GM12865 (cell line): Measurements from ENCODE around the gene BANP.

ENCODE experiments used
- DNase-seq: peaks from one replicate; pipeline ENCODE4 v3.0.0; 2010; ENCODE audit warnings: low read depth
- H3K4me3 ChIP-seq: 2 replicates; pipeline ENCODE4 v1.5.1; 2011; ENCODE audit warnings: mild to moderate bottlenecking, low read depth, low read length, control low read depth
- CTCF ChIP-seq: IDR thresholded peaks from 2 replicates; pipeline ENCODE4 v1.5.1; 2011; ENCODE audit warnings: low read length, control low read depth, low read depth, inconsistent platforms; ENCODE audit not compliant: insufficient read depth; ENCODE audit errors: missing control alignments

BANP gene

GRCh38 chr16:87948735-87949070 is 2.5 kb upstream of the BANP start:
- TF ChIP-seq CTCF: no peak
- no peak overlapping the region for H3K4me3 ChIP-seq
- DNase-seq: no peak

GRCh38 chr16:87949071-87949744 is 2.0 kb upstream of the BANP start:
- no peak for DNase-seq
- H3K4me3 ChIP-seq: no peak overlapping the region
- TF ChIP-seq CTCF: no peak

DNA sequence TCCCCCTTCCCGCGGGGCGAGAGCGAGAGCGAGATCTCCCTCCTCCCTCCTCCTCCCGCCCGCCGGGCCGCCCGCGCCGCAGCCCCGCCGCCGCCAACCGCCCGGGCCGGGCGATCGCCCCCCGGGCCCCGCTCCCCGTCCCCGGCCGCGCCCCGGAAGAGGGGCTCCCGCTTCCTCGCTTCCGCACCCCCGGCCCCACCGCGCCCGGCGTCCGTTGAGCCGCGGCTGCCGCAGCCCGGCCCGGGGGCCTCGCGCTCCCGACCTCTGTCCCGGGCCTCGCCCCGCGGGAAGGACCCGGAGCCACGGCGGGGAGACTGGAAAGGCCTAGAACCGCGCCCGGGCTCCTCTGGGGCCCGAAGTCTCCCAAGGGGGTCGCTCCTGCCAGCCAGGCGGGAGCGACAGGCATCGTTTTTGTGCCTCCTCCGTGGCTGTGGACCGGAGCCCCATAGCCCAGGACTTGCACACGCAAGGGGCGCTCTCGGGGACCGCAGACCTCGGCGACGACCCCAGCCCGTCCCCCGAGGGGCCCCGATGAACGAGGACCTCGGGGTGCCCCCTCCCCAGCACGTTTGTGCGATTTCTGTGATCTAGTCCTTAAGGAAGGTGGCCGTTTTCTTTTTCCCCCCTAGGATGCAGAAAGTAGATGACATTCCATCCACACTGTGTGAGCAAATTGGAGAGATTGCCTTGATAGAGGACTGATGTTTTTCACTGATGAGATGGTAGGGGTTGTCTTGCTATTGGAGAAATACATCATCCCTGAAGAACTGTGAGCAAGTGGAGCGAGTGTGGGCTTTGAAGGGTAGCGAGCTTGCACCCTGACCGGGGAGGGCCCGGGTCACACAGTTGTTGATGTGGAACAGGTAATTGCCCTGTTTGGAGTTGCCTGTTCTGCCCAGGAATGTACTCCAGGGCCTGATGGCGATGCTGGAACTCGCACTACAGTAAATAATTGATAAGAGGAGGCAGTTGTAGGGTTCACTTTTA is 611 bp downstream of the BANP start:
- peak overlapping the region; percentile 93 for H3K4me3 ChIP-seq
- no peak for TF ChIP-seq CTCF
- DNase-seq: peak; percentile 56

GRCh38 chr16:87952751-87953150 is 1.5 kb downstream of the BANP start:
- no peak for TF ChIP-seq CTCF
- peak overlapping the region; percentile 93 for H3K4me3 ChIP-seq
- DNase-seq: no peak

DNA sequence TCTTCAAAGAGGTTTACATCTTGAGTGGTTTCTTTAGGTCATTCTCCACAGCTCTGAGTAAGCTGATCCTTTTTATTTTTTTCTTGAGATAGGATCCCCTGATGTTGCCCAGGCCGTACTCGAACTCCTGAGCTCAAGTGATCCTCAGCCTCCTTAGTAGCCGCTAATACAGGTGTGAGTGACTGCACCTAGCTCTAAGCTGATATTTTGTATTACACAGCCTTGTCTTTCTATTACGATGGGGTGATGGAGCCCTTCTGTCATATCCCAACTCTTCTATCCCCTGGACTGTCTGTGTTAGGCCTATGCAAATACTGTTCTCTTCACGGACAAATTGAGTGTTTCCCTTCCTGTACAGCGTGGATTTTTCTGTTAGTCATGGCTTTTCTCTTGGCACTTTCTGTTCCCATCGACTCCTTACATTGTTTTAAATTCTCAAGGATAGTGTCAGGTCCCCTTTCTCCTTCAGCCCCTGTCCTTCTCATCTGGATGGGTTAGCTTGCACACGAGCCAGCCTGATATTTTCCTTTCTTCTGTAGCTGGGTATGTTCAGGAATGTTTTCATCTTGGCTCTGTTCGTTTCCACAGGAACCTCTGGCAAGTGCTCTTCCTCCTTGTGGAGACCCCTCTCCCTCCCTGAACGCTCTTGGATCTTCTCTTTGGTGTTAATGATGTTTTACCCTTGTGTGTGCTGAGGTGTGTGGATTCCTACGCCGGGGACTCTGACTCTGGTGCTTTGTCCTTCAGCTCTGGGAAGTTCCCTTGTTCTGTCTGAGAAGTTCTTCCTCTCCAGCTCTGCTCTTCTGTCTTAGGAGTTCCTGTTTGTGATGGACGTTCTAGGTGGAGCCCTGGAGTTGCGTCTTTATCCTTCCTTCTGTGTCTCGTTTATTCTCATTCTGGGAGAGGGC is 2.3 kb downstream of the BANP start:
- H3K4me3 ChIP-seq: 0 out of 2 replicates have a peak overlapping the region, but pooled peaks have one; percentile 3
- TF ChIP-seq CTCF: no peak
- no peak for DNase-seq

GRCh38 chr16:87954361-87954760 is 3.1 kb downstream of the BANP start:
- no peak overlapping the region for H3K4me3 ChIP-seq
- no peak for TF ChIP-seq CTCF
- DNase-seq: no peak
